ENCODE measurements around the gene NEK1. TPM values are rescaled to one million over a fixed set of nuclear protein-coding genes. Genes with fewer than 3 reads are reported as not detected.

NEK1 gene
- total and polyA plus RNA-seq, 2 donors (not counting 3 experiments of a cell fraction or from before 2014, with no cell fraction given), result 2.6 to 10.1 TPM

GRCh38 chr4:169348541-169348940, 263.8 kb downstream of the NEK1 start:
- POLR2A ChIA-PET, result no interaction called here
- TF ChIP-seq JUN (IDR thresholded peaks at IDR 0.05; ENCODE audit: borderline replicate concordance, insufficient read depth, insufficient read length, low read depth) (no peak), FOS (IDR thresholded peaks at IDR 0.05; ENCODE audit: borderline replicate concordance, insufficient read depth, low read length) (no peak), MAX (IDR thresholded peaks at IDR 0.05; ENCODE audit: insufficient read depth, insufficient read length) (no peak), EZH2 (IDR thresholded peaks at IDR 0.05; ENCODE audit: borderline replicate concordance, low read depth, low read length, severe bottlenecking) (no peak), POLR2AphosphoS5 (IDR thresholded peaks at IDR 0.05; ENCODE audit: insufficient read depth, low read depth, low read length) (no peak), MYC (IDR thresholded peaks at IDR 0.05; ENCODE audit: low read depth, low read length) (no peak), GATA2 (IDR thresholded peaks at IDR 0.05; ENCODE audit: insufficient read depth, insufficient read length, low read depth, low read length) (no peak), CTCF (IDR thresholded peaks at IDR 0.05; ENCODE audit: extremely low read depth in 1 of 2, insufficient read depth in 1 of 2, low read depth in 1 of 2, low read length in 2 of 2) (no peak), POLR2A (IDR thresholded peaks at IDR 0.05; ENCODE audit: low read depth, low read length) (no peak)
- Histone ChIP-seq H3K36me3 (ENCODE audit: control insufficient read depth in 2 of 2, extremely low read depth in 1 of 2, insufficient read depth in 2 of 2, low read length in 2 of 2) (no peaks in the 10 kb centered on the region), H3K9me3 (replicated peaks; ENCODE audit: control insufficient read depth, insufficient read depth, low read length) (no peaks in the 10 kb centered on the region), H3K4me2 (ENCODE audit: insufficient read depth, low read length) (no peak overlapping the region), H3K27me3 (ENCODE audit: control insufficient read depth in 2 of 2, insufficient read depth in 2 of 2, low read length in 2 of 2) (no peaks in the 10 kb centered on the region), H3K27ac (ENCODE audit: insufficient read depth, low read depth, low read length) (no peak overlapping the region), H3K9me1 (replicated peaks; ENCODE audit: control insufficient read depth, extremely low read depth, insufficient read depth, low read length) (no peaks in the 10 kb centered on the region), H2AFZ (ENCODE audit: low read depth, low read length) (no peak overlapping the region), H3K4me3 (replicated peaks in 1 of 3; ENCODE audit: insufficient read depth in 1 of 3, low read depth in 1 of 3, low read length in 3 of 3) (no peak overlapping the region), H3K4me1 (ENCODE audit: control insufficient read depth, extremely low read depth, insufficient read depth, low read length) (no peaks in the 10 kb centered on the region), H3K9ac (replicated peaks; ENCODE audit: extremely low read depth, insufficient read depth, low read length) (no peak overlapping the region), H3K79me2 (ENCODE audit: control insufficient read depth, insufficient read depth, low read length) (no peaks in the 10 kb centered on the region), H4K20me1 (replicated peaks; ENCODE audit: control insufficient read depth, extremely low read depth, insufficient read depth, low read length) (no peaks in the 10 kb centered on the region)
- CTCF ChIA-PET, result no interaction called here
- intact Hi-C loops (cut with micrococcal nuclease), result no loop called here
- BruUV-seq (replicated peaks), result no TSS peak
- no peak for FAIRE-seq
- no peak for DNase-seq (ENCODE audit: low read depth, low spot score)
- dilution Hi-C loops (cut with MboI; ENCODE audit: extremely low pct_ligation_motif_present, low sequenced_read_pairs), result no loop called here

Measured in endothelial cell of umbilical vein (primary cell).